ENCODE results near the gene OR4B1. TPM values are rescaled to one million over a fixed set of nuclear protein-coding genes. Genes with fewer than 3 reads are reported as not detected.

OR4B1 gene
- total and polyA plus RNA-seq, 2 experiments from 2014 or later: not detected

GRCh38 chr11:48169717-48170116 is 46.9 kb upstream of the OR4B1 start:
- Histone ChIP-seq H3K9me3 (ENCODE audit: low read depth) (no peaks in the 10 kb centered on the region), H3K27me3 (no peaks in the 10 kb centered on the region), H3K36me3 (replicated peaks; ENCODE audit: insufficient read depth, low read depth) (no peaks in the 10 kb centered on the region), H2AFZ (no peak overlapping the region), H3K4me1 (ENCODE audit: insufficient read depth) (no peaks in the 10 kb centered on the region), H3K79me2 (no peaks in the 10 kb centered on the region), H3K4me3 (no peak overlapping the region), H3K9me2 (replicated peaks; ENCODE audit: insufficient read depth) (no peaks in the 10 kb centered on the region), H3K4me2 (no peak overlapping the region), H3K27ac (no peak overlapping the region), H4K20me1 (ENCODE audit: insufficient read depth, poor library complexity, severe bottlenecking) (no peaks in the 10 kb centered on the region)
- 79% methylated on average over 7 of the region's 7 CpGs for WGBS (ENCODE audit: low lambda C conversion rate, missing lambda C conversion rate)
- no peak for DNase-seq (ENCODE audit: low spot score)
- TF ChIP-seq EZH2phosphoT487 (IDR thresholded peaks at IDR 0.05; ENCODE audit: low read depth, severe bottlenecking, unreplicated experiment) (no peak), CTCF (IDR thresholded peaks at IDR 0.05; ENCODE audit: poor library complexity) (no peak), EZH2 (IDR thresholded peaks at IDR 0.05; ENCODE audit: borderline replicate concordance) (no peak)

GRCh38 chr11:48170241-48171233 is 46.1 kb upstream of the OR4B1 start:
- H2AFZ ChIP-seq: no peak overlapping the region
- no peaks in the 10 kb centered on the region for H3K79me2 ChIP-seq
- no peak overlapping the region for H3K4me2 ChIP-seq
- H3K27me3 ChIP-seq: no peaks in the 10 kb centered on the region
- 75% methylated on average over 10 of the region's 10 CpGs for WGBS (ENCODE audit: low lambda C conversion rate, missing lambda C conversion rate)
- peak; percentile 16 for DNase-seq (ENCODE audit: low spot score)
- no peak overlapping the region for H3K27ac ChIP-seq
- H4K20me1 ChIP-seq (ENCODE audit: insufficient read depth, poor library complexity, severe bottlenecking): no peaks in the 10 kb centered on the region
- H3K4me1 ChIP-seq (ENCODE audit: insufficient read depth): no peaks in the 10 kb centered on the region
- no peaks in the 10 kb centered on the region for H3K9me3 ChIP-seq (ENCODE audit: low read depth)
- H3K4me3 ChIP-seq: no peak overlapping the region
- TF ChIP-seq EZH2 (IDR thresholded peaks at IDR 0.05; ENCODE audit: borderline replicate concordance): no peak
- no peak for TF ChIP-seq CTCF (IDR thresholded peaks at IDR 0.05; ENCODE audit: poor library complexity)
- TF ChIP-seq EZH2phosphoT487 (IDR thresholded peaks at IDR 0.05; ENCODE audit: low read depth, severe bottlenecking, unreplicated experiment): no peak
- H3K9me2 ChIP-seq (replicated peaks; ENCODE audit: insufficient read depth): no peaks in the 10 kb centered on the region
- H3K36me3 ChIP-seq (replicated peaks; ENCODE audit: insufficient read depth, low read depth): no peaks in the 10 kb centered on the region

GRCh38 chr11:48172818-48173609 is 43.6 kb upstream of the OR4B1 start:
- no peak overlapping the region for H3K4me3 ChIP-seq
- H4K20me1 ChIP-seq (ENCODE audit: insufficient read depth, poor library complexity, severe bottlenecking): no peaks in the 10 kb centered on the region
- H3K27me3 ChIP-seq: no peaks in the 10 kb centered on the region
- no peaks in the 10 kb centered on the region for H3K4me1 ChIP-seq (ENCODE audit: insufficient read depth)
- no peaks in the 10 kb centered on the region for H3K9me2 ChIP-seq (replicated peaks; ENCODE audit: insufficient read depth)
- H3K9me3 ChIP-seq (ENCODE audit: low read depth): no peaks in the 10 kb centered on the region
- no peak for TF ChIP-seq EZH2phosphoT487 (IDR thresholded peaks at IDR 0.05; ENCODE audit: low read depth, severe bottlenecking, unreplicated experiment)
- peak; percentile 84 for TF ChIP-seq CTCF (IDR thresholded peaks at IDR 0.05; ENCODE audit: poor library complexity)
- no peak overlapping the region for H2AFZ ChIP-seq
- no peaks in the 10 kb centered on the region for H3K36me3 ChIP-seq (replicated peaks; ENCODE audit: insufficient read depth, low read depth)
- peak; percentile 80 for DNase-seq (ENCODE audit: low spot score)
- H3K79me2 ChIP-seq: no peaks in the 10 kb centered on the region
- H3K27ac ChIP-seq: no peak overlapping the region
- 38% methylated on average over 14 of the region's 14 CpGs for WGBS (ENCODE audit: low lambda C conversion rate, missing lambda C conversion rate)
- peak overlapping the region; percentile 69 for H3K4me2 ChIP-seq

Measured in hepatocyte (in vitro differentiated cells).